ENCODE measurements around the gene TMEM242. TPM values are rescaled to one million over a fixed set of nuclear protein-coding genes. Genes with fewer than 3 reads are reported as not detected.

TMEM242 gene
- total and polyA plus RNA-seq, 2 of the 13 experiments (the other 11 are each of a cell fraction or from before 2014, with no cell fraction given) = 5.6 to 11.1 TPM

GRCh38 chr6:157304899-157305663 lies 18.2 kb downstream of the TMEM242 start:
- ATAC-seq = peak; percentile 27; the same call in 2 of the 3 replicates
- Histone ChIP-seq H3K9ac (ENCODE audit: insufficient read depth, low read depth, low read length) (no peak overlapping the region), H2AFZ (ENCODE audit: low read length) (no peak overlapping the region), H3K9me3 (ENCODE audit: low read length) (no peaks in the 10 kb centered on the region), H3K4me2 (ENCODE audit: low read depth, low read length) (no peak overlapping the region), H3K4me3 (replicated peaks in 1 of 3; ENCODE audit: insufficient read depth in 1 of 3, low read depth in 2 of 3, low read length in 3 of 3) (no peak overlapping the region), H3K4me1 (ENCODE audit: insufficient read depth, low read length) (peaks cover 14% of the 10 kb centered on the region), H4K20me1 (ENCODE audit: insufficient read depth, low read length) (no peaks in the 10 kb centered on the region; the same call in 1 of the 2 replicates), H3K79me2 (ENCODE audit: insufficient read depth, low read length) (no peaks in the 10 kb centered on the region), H3K27ac (ENCODE audit: extremely low read length, insufficient read depth, low read length) (no peak overlapping the region), H3K27me3 (ENCODE audit: control insufficient read depth in 1 of 2, insufficient read depth in 2 of 2, low read length in 2 of 2) (no peaks in the 10 kb centered on the region), H3K36me3 (replicated peaks in 1 of 2; ENCODE audit: control insufficient read depth in 1 of 2, insufficient read depth in 2 of 2, low read length in 2 of 2) (peaks cover 0 to 5% of the 10 kb centered on the region in 2 experiments; a peak in 3 of 5 replicates)
- TF ChIP-seq RAD51 (IDR thresholded peaks at IDR 0.05; ENCODE audit: borderline replicate concordance) (0 out of 2 replicates have a peak, but pooled peaks have one; percentile 9), FOXO1 (CRISPR knock-in tag; IDR thresholded peaks at IDR 0.05) (no peak), USF2 (IDR thresholded peaks at IDR 0.05; ENCODE audit: low read depth, low read length) (0 out of 2 replicates have a peak, but pooled peaks have one; percentile 9), USF2 (CRISPR knock-in tag; IDR thresholded peaks at IDR 0.05; ENCODE audit: borderline replicate concordance) (no peak)
- ChIA-PET CTCF (ENCODE audit: low intra/inter-chr PET ratio, low total read pairs) (no interaction called here), POLR2A (no interaction called here)
- DNase-seq (ENCODE audit: low spot score) = no peak
- in situ Hi-C loops (cut with HindIII; ENCODE audit: extremely low pct_ligation_motif_present, low pct_unique_long_range_greater_than_20kb) (no loop called here), intact Hi-C loops (cut with micrococcal nuclease; ENCODE audit: unreplicated experiment) (no loop called here)
- no peak for FAIRE-seq
- no TSS peak for BruUV-seq (replicated peaks)
- WGBS (ENCODE audit: low lambda C conversion rate) = 87% methylated on average over 12 of the region's 12 CpGs

GRCh38 chr6:157302736-157303135 lies 20.6 kb downstream of the TMEM242 start:
- FAIRE-seq = no peak
- intact Hi-C loops (cut with micrococcal nuclease; ENCODE audit: unreplicated experiment) = no loop called here
- peak; percentile 66; the same call in 1 of the 2 replicates for TF ChIP-seq PRDM15 (CRISPR knock-in tag; IDR thresholded peaks at IDR 0.05)
- 0 out of 2 replicates have a peak, but pooled peaks have one; percentile 21 for TF ChIP-seq HNF4A (CRISPR knock-in tag; IDR thresholded peaks at IDR 0.05)

More at GRCh38 chr6:157302736-157303135, 20.6 kb downstream of the TMEM242 start:
- peaks cover 14% of the 10 kb centered on the region for H3K4me1 ChIP-seq (ENCODE audit: insufficient read depth, low read length)
- no peaks in the 10 kb centered on the region for H3K9me3 ChIP-seq (ENCODE audit: low read length)
- H2AFZ ChIP-seq (ENCODE audit: low read length) = no peak overlapping the region
- CTCF ChIA-PET (ENCODE audit: low intra/inter-chr PET ratio, low total read pairs) = no interaction called here
- no peak; the same call in 2 of the 3 replicates for ATAC-seq
- DNase-seq (ENCODE audit: low spot score) = no peak
- H4K20me1 ChIP-seq (ENCODE audit: insufficient read depth, low read length) = no peaks in the 10 kb centered on the region; the same call in 1 of the 2 replicates
- WGBS (ENCODE audit: low lambda C conversion rate) = 72% methylated on average over 4 of the region's 4 CpGs
- in situ Hi-C loops (cut with HindIII; ENCODE audit: extremely low pct_ligation_motif_present, low pct_unique_long_range_greater_than_20kb) = no loop called here
- no TSS peak for BruUV-seq (replicated peaks)
- no peaks in the 10 kb centered on the region for H3K27me3 ChIP-seq (ENCODE audit: control insufficient read depth in 1 of 2, insufficient read depth in 2 of 2, low read length in 2 of 2)
- H3K79me2 ChIP-seq (ENCODE audit: insufficient read depth, low read length) = no peaks in the 10 kb centered on the region
- POLR2A ChIA-PET = no interaction called here
- H3K36me3 ChIP-seq (replicated peaks in 1 of 2; ENCODE audit: control insufficient read depth in 1 of 2, insufficient read depth in 2 of 2, low read length in 2 of 2) = peaks cover 3 to 16% of the 10 kb centered on the region in 2 experiments; a peak in 4 of 5 replicates
- no peak overlapping the region for H3K9ac ChIP-seq (ENCODE audit: insufficient read depth, low read depth, low read length)
- no peak overlapping the region for H3K4me2 ChIP-seq (ENCODE audit: low read depth, low read length)
- H3K27ac ChIP-seq (ENCODE audit: extremely low read length, insufficient read depth, low read length) = no peak overlapping the region
- no peak overlapping the region for H3K4me3 ChIP-seq (replicated peaks in 1 of 3; ENCODE audit: insufficient read depth in 1 of 3, low read depth in 2 of 3, low read length in 3 of 3)
